K562 (cell line): Measurements from ENCODE around the gene GPR55. TPM values are rescaled to one million over a fixed set of nuclear protein-coding genes. Genes with fewer than 3 reads are reported as not detected.

Experiments used
- ATAC-seq: fragments of 200-7000 bp; cut with Tn5 transposase; 3 replicates; pipeline ENCODE4 v1.9.1; 2020; ENCODE audit warnings: moderate library complexity
- Bru-seq: library from RNA; stranded (reverse); fragments of 400-500 nt; gene quantifications from one replicate; lab custom pipeline; 2021; lab: Mats Ljungman, UMichigan
- BruChase-seq, 2 experiments: library from RNA; stranded (reverse); fragments of 400-500 nt; gene quantifications; one replicate each; lab custom pipeline; 2021; lab: Mats Ljungman, UMichigan
- BruUV-seq: library from RNA; stranded (reverse); fragments of 400-500 nt; replicated peaks from 2 replicates; lab custom pipeline; 2021; lab: Mats Ljungman, UMichigan
- CTCF ChIA-PET: fragments of 300-600 bp; formaldehyde crosslinking; extraction: SDS; loops from one replicate; lab custom pipeline; 2021; ENCODE audit warnings: low intra/inter-chr PET ratio; lab: Yijun Ruan, JAX
- POLR2A ChIA-PET: fragments of 300-600, 350-650 bp; sonication (Branson Sonifier 250); formaldehyde crosslinking; extraction: SDS; loops from one replicate; lab custom pipeline; 2021; ENCODE audit warnings: antibody characterized with exemption, inconsistent platforms; lab: Yijun Ruan, JAX
- DNase-seq, 4 experiments: peaks; one replicate each; pipeline versions ENCODE4 v3.0.0 to v3.0.0-alpha.2; 2011 to 2018; ENCODE audit warnings: low spot score in 3 of 4, mixed read lengths in 3 of 4; ENCODE audit errors: extremely low read depth in 1 of 4
- FAIRE-seq: peaks from 2 replicates; lab custom pipeline; 2011; peaks lifted over from hg19 to GRCh38; lab: Jason Lieb, UNC
- H2AFZ ChIP-seq: 2 replicates; pipeline ENCODE4 v1.6.0; 2011; ENCODE audit warnings: low read depth, low read length, control low read depth, inconsistent platforms
- H3K27ac ChIP-seq: fragments of 200-600 bp; 3 replicates; pipeline ENCODE4 v1.8.0; 2011; ENCODE audit warnings: low read depth, mild to moderate bottlenecking, control low read depth, inconsistent platforms, low read length, moderate library complexity, mixed read lengths; ENCODE audit errors: extremely low read depth
- H3K27me3 ChIP-seq, 2 experiments: fragments of 300-600 bp in 1 of 2; 2 replicates in 1 of 2; 3 replicates in 1 of 2; pipeline versions ENCODE4 v1.6.0 to v1.8.0; 2011; ENCODE audit warnings: inconsistent platforms in 2 of 2, low read length in 2 of 2, mild to moderate bottlenecking in 1 of 2, mixed read lengths in 1 of 2, moderate library complexity in 1 of 2; ENCODE audit not compliant: control insufficient read depth in 2 of 2, insufficient read depth in 2 of 2
- H3K36me3 ChIP-seq: fragments of 300-600 bp; 3 replicates; pipeline ENCODE4 v1.8.0; 2011; ENCODE audit warnings: mild to moderate bottlenecking, low read length, inconsistent platforms; ENCODE audit not compliant: control insufficient read depth, insufficient read depth
- H3K4me1 ChIP-seq, 2 experiments: fragments of 200-600 bp in 1 of 2; replicated peaks in 1 of 2; 2 replicates in 1 of 2; 3 replicates in 1 of 2; pipeline versions ENCODE4 v1.5.1 to v1.8.0; 2011; ENCODE audit warnings: inconsistent platforms in 2 of 2, low read length in 2 of 2, mild to moderate bottlenecking in 1 of 2, mixed read lengths in 1 of 2, moderate library complexity in 1 of 2; ENCODE audit not compliant: control insufficient read depth in 2 of 2, insufficient read depth in 2 of 2
- H3K4me2 ChIP-seq: 2 replicates; pipeline ENCODE4 v1.6.1; 2011; ENCODE audit warnings: low read length, control low read depth, inconsistent platforms, mixed read lengths; ENCODE audit not compliant: insufficient read depth
- H3K4me3 ChIP-seq: fragments of 200-600 bp; sonication (generic), shearing (Covaris generic); 2 replicates; pipeline ENCODE4 v1.5.1; 2016; ENCODE audit warnings: control low read depth, inconsistent platforms
- H3K79me2 ChIP-seq: fragments of 200-600 bp; 3 replicates; pipeline ENCODE4 v1.8.0; 2011; ENCODE audit warnings: low read length, inconsistent platforms; ENCODE audit not compliant: control insufficient read depth, insufficient read depth
- H3K9ac ChIP-seq, 2 experiments: 2 replicates each; pipeline versions ENCODE4 v1.6.0 to v1.6.1; 2011; ENCODE audit warnings: low read depth in 2 of 2, low read length in 2 of 2, control low read depth in 1 of 2, inconsistent platforms in 1 of 2, mild to moderate bottlenecking in 1 of 2, mixed read lengths in 1 of 2; ENCODE audit not compliant: insufficient read depth in 1 of 2
- H3K9me1 ChIP-seq: one replicate; pipeline ENCODE4 v1.6.0; 2011; ENCODE audit warnings: inconsistent platforms, mild to moderate bottlenecking, low read length, moderate library complexity; ENCODE audit not compliant: control insufficient read depth, insufficient read depth
- H3K9me3 ChIP-seq: replicated peaks from 2 replicates; pipeline ENCODE4 v1.5.1; 2011; ENCODE audit warnings: low read depth, low read length, inconsistent platforms; ENCODE audit not compliant: control insufficient read depth, insufficient read depth
- H4K20me1 ChIP-seq: replicated peaks from 2 replicates; pipeline ENCODE4 v1.6.1; 2011; ENCODE audit warnings: low read length, inconsistent platforms, mixed read lengths; ENCODE audit not compliant: control insufficient read depth, insufficient read depth
- FOXJ3 ChIP-seq: sonication (generic); formaldehyde crosslinking; IDR thresholded peaks from 2 replicates; pipeline ENCODE4 v1.4.0; 2020; ENCODE audit warnings: mild to moderate bottlenecking, missing genetic modification reagents
- HNRNPLL ChIP-seq: fragments of 200-400 bp; formaldehyde crosslinking; IDR thresholded peaks from 2 replicates; pipeline ENCODE4 v1.6.1; 2017; ENCODE audit warnings: low read length, low read depth, mild to moderate bottlenecking; ENCODE audit not compliant: poor library complexity, severe bottlenecking
- MAFG ChIP-seq: fragments of 450-650 bp; conservative IDR thresholded peaks from 2 replicates; pipeline ENCODE4 v1.6.1; 2016; ENCODE audit warnings: missing genetic modification characterization, missing compliant biosample characterization
- RAD21 ChIP-seq, 2 experiments: fragments of 250-450 bp in 1 of 2; fragments of 450-650 bp in 1 of 2; sonication (Bioruptor Pico) in 1 of 2; formaldehyde crosslinking in 1 of 2; IDR thresholded peaks in 1 of 2; conservative IDR thresholded peaks in 1 of 2; 2 replicates each; pipeline versions ENCODE4 v1.4.0 to v1.8.0; 2020 to 2022; ENCODE audit warnings: mild to moderate bottlenecking in 2 of 2, moderate library complexity in 1 of 2
- WGBS: fragments of 100-300 bp; shearing (Covaris generic); methylation state at CpG from one replicate; pipeline ENCODE4 v1.1.6; 2016; ENCODE audit warnings: low coverage, mixed read lengths; ENCODE audit not compliant: insufficient coverage; ENCODE audit errors: missing lambda C conversion rate; 5-methylcytosine and 5-hydroxymethylcytosine counted together
- in situ Hi-C: fragments of 300-500 bp; cut with MboI; formaldehyde crosslinking; loops from 4 replicates; pipeline ENCODE4 v1.15.0; 2018; ENCODE audit warnings: inconsistent platforms, mixed read lengths
- intact Hi-C: fragments of 100-400 bp; cut with micrococcal nuclease; formaldehyde crosslinking; loops from 2 replicates; pipeline ENCODE4 v1.14.2; 2022
- long read RNA-seq, 3 experiments: library from polyadenylated mRNA in 2 of 3; library from RNA in 1 of 3; unstranded in 2 of 3; stranded (forward) in 1 of 3; transcript quantifications; one replicate each; pipeline ENCODE4 v2.0.0, GENCODE V29; 2019 to 2022
- polyA minus RNA-seq, 3 experiments: library from RNA; depleted of rRNA, polyadenylated mRNA; stranded (reverse); fragments of >200 nt; gene quantifications; 2 replicates each; pipeline ENCODE4 v1.2.3, GENCODE V29; 2011
- polyA plus RNA-seq, 8 experiments: library from polyadenylated mRNA; depleted of rRNA in 4 of 8; stranded (reverse) in 5 of 8; unstranded in 3 of 8; fragments of >200 nt; fragmentation: Nextera tagmentation in 2 of 8; fragmentation: Illumina TruSeq in 1 of 8; extraction: Ambion mirVana in 2 of 8; extraction: Trizol in 1 of 8; gene quantifications; 2 replicates each; pipeline versions ENCODE4 v1.2.1 to v1.2.3, GENCODE V29; 2011 to 2014; ENCODE audit warnings: inconsistent platforms in 1 of 8, missing spikeins in 1 of 8
- total RNA-seq, 7 experiments: library from RNA; depleted of rRNA in 6 of 7; stranded (reverse); fragments of >200 nt in 6 of 7; fragmentation: Illumina TruSeq in 2 of 7; extraction: Trizol in 2 of 7; gene quantifications; 2 replicates each; pipeline versions ENCODE4 v1.2.1 to v1.2.3, GENCODE V29; 2011 to 2021; ENCODE audit warnings: low replicate concordance in 1 of 7
- TF ChIP-seq, protein P1 (sequence below), 2 experiments: fragments of 200-800 bp in 1 of 2; sonication (Bioruptor generic) in 1 of 2; sonication (generic) in 1 of 2; formaldehyde crosslinking in 1 of 2; IDR thresholded peaks in 1 of 2; conservative IDR thresholded peaks in 1 of 2; 2 replicates each; pipeline versions ENCODE4 v1.5.0 to v1.6.1; 2016 to 2020; ENCODE audit warnings: missing compliant biosample characterization in 1 of 2, missing genetic modification characterization in 1 of 2, missing genetic modification reagents in 1 of 2
- TF ChIP-seq, protein P2 (sequence below), 3 experiments: IDR thresholded peaks in 2 of 3; conservative IDR thresholded peaks in 1 of 3; 2 replicates each; pipeline ENCODE4 v1.5.1; 2011 to 2012; ENCODE audit warnings: low read length in 3 of 3, mild to moderate bottlenecking in 3 of 3, control low read depth in 2 of 3, improper control_type of control experiment in 1 of 3, inconsistent platforms in 1 of 3, low read depth in 1 of 3, mixed read lengths in 1 of 3, moderate library complexity in 1 of 3; ENCODE audit not compliant: insufficient read depth in 2 of 3

GPR55 gene, protein sequence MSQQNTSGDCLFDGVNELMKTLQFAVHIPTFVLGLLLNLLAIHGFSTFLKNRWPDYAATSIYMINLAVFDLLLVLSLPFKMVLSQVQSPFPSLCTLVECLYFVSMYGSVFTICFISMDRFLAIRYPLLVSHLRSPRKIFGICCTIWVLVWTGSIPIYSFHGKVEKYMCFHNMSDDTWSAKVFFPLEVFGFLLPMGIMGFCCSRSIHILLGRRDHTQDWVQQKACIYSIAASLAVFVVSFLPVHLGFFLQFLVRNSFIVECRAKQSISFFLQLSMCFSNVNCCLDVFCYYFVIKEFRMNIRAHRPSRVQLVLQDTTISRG
- 1.3 and 2.8 TPM in 2 replicates for total RNA-seq (2011; cell fraction: chromatin; rRNA removed; ENCODE audit: low replicate concordance)
- 2.0 and 2.2 TPM in 2 replicates for total RNA-seq (2011; cell fraction: nucleolus; rRNA removed)
- total RNA-seq (2011; cell fraction: nucleoplasm; rRNA removed), result 1.5 and 2.7 TPM in 2 replicates
- total RNA-seq (2014; rRNA removed), result 0.08 and 0.18 TPM in 2 replicates
- 0.11 and 0.16 TPM in 2 replicates for total RNA-seq (2014; rRNA removed; fragmentation: Illumina TruSeq; extraction: Trizol)
- total RNA-seq (2015; rRNA removed; fragmentation: Illumina TruSeq; extraction: Trizol), result 0.34 and 0.36 TPM in 2 replicates
- 0.07 and 0.18 TPM in 2 replicates for total RNA-seq (2021)
- 0.32 and 0.49 TPM in 2 replicates for polyA plus RNA-seq (2011; rRNA removed)
- 0.34 and 0.49 TPM in 2 replicates for polyA plus RNA-seq (2011; cell fraction: cytosol; rRNA removed)
- polyA plus RNA-seq (2011; cell fraction: nucleus; rRNA removed), result 0.95 and 1.7 TPM in 2 replicates
- 1.2 and 1.4 TPM in 2 replicates for polyA plus RNA-seq (2012)
- 0.16 and 0.19 TPM in 2 replicates for polyA plus RNA-seq (2014; fragmentation: Illumina TruSeq; extraction: Trizol)
- polyA plus RNA-seq (2014; fragmentation: Nextera tagmentation; extraction: Ambion mirVana), result under 1 TPM; 0.27 to 0.34 TPM
- polyA plus RNA-seq (2014; rRNA removed), result 0.36 and 0.73 TPM in 2 replicates
- polyA minus RNA-seq (2011; rRNA and poly(A)+ RNA removed), result 0.45 and 0.46 TPM in 2 replicates
- polyA minus RNA-seq (2011; cell fraction: cytosol; rRNA and poly(A)+ RNA removed), result not detected in 2 replicates
- 1.00 and 1.1 TPM in 2 replicates for polyA minus RNA-seq (2011; cell fraction: nucleus; rRNA and poly(A)+ RNA removed)
- percentile 21 among the genes with signal in this experiment for Bru-seq, nascent RNA
- percentile 2 among the genes with signal in this experiment for BruChase-seq, experiment 1, labeled RNA remaining after a 2-hour chase
- percentile 4 among the genes with signal in this experiment for BruChase-seq, experiment 2, labeled RNA remaining after a 6-hour chase
- long read RNA-seq, experiment 1, result 0 reads
- long read RNA-seq, experiment 2, result 0 reads
- long read RNA-seq, experiment 3, result 0 reads

DNA sequence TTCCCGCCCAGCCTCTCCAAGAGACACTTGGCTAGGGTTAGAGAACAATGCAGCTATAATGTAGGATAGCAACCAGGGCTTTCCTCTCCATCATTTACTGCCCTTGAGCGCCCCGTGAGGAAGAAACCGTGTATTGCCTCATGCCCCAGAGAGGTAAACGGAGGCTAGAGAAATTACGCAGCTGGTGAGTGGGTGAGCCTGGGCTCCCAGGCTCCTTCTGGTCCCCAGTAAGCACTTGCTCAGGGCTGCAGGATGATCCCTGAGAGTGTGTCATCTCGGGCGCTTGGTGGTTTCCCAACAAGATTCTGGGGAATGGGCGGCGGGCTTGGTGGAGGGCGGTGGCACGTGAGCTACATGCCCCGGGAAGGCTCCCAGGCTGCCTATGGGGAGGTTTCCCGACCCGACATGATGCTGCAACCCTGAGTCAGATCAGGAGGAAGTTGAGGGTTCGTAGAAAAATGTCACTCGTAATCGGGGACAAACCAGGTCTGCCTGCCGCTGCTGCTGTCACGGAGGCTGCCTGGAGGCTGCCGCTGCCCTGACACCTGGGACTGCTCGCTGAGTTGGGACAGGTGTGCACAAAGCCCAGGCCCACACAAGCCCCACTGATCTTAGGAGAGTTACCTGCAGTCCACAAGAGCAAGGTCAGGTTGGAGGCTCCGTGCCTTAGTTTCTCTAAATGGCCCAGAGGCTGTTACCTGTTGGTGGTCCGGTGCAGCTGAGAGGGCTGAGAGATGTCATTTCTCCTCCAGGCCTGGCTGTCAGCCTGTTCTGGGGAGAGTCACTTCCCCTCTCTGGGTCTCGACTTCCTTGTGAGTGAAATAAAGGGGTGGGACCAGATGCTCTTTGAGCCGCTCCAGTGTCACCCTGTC lies at the start of gene GPR55:
GPR55 (minus strand) TSS at position 773 of the 872 bp plus-strand sequence. CDS start 14,280 bp downstream, outside the sequence.
- CTCF ChIA-PET, result interaction anchor here (0.6 kb wide), 1 partner anchor 45 kb away, joined by 4 read pairs; no protein-coding TSS in a partner anchor
- no TSS peak for BruUV-seq
- no peaks in the 10 kb centered on the region for H4K20me1 ChIP-seq
- H3K27me3 ChIP-seq, result peaks cover 0 to 44% of the 10 kb centered on the region in 2 experiments; a peak in 4 of 5 replicates
- H3K27ac ChIP-seq, result no peak within 1 kb of the TSS
- no peak within 1 kb of the TSS for H3K4me3 ChIP-seq
- H3K36me3 ChIP-seq, result no peaks in the 10 kb centered on the region
- H3K4me2 ChIP-seq, result no peak within 1 kb of the TSS
- no peak within 1 kb of the TSS for H2AFZ ChIP-seq
- POLR2A ChIA-PET, result interaction anchor here (0.6 kb wide), 1 partner anchor 1653 kb away, joined by 3 read pairs; no protein-coding TSS in a partner anchor
- intact Hi-C loops, result loop anchor here (5.0 kb wide), 1 partner anchor 63 kb away; no protein-coding TSS in a partner anchor
- TF ChIP-seq MAFG (tag) (no peak), HNRNPLL (no peak), RAD21 (CRISPR knock-in tag; conservative IDR thresholded peaks at IDR 0.05 in 1 of 2, IDR thresholded peaks at IDR 0.05 in 1 of 2) (peak in 1 of 2 experiments; percentile 39; a peak in 2 of 4 replicates), FOXJ3 (CRISPR knock-in tag) (no peak)
- TF ChIP-seq, protein P1, sequence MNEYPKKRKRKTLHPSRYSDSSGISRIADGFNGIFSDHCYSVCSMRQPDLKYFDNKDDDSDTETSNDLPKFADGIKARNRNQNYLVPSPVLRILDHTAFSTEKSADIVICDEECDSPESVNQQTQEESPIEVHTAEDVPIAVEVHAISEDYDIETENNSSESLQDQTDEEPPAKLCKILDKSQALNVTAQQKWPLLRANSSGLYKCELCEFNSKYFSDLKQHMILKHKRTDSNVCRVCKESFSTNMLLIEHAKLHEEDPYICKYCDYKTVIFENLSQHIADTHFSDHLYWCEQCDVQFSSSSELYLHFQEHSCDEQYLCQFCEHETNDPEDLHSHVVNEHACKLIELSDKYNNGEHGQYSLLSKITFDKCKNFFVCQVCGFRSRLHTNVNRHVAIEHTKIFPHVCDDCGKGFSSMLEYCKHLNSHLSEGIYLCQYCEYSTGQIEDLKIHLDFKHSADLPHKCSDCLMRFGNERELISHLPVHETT (CRISPR knock-in tag; conservative IDR thresholded peaks at IDR 0.05 in 1 of 2, IDR thresholded peaks at IDR 0.05 in 1 of 2), result no peak
- TF ChIP-seq, protein P2, sequence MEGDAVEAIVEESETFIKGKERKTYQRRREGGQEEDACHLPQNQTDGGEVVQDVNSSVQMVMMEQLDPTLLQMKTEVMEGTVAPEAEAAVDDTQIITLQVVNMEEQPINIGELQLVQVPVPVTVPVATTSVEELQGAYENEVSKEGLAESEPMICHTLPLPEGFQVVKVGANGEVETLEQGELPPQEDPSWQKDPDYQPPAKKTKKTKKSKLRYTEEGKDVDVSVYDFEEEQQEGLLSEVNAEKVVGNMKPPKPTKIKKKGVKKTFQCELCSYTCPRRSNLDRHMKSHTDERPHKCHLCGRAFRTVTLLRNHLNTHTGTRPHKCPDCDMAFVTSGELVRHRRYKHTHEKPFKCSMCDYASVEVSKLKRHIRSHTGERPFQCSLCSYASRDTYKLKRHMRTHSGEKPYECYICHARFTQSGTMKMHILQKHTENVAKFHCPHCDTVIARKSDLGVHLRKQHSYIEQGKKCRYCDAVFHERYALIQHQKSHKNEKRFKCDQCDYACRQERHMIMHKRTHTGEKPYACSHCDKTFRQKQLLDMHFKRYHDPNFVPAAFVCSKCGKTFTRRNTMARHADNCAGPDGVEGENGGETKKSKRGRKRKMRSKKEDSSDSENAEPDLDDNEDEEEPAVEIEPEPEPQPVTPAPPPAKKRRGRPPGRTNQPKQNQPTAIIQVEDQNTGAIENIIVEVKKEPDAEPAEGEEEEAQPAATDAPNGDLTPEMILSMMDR (IDR thresholded peaks at IDR 0.05 in 2 of 3, conservative IDR thresholded peaks at IDR 0.05 in 1 of 3; ENCODE audit: insufficient read depth in 2 of 3, low read depth in 1 of 3, low read length in 3 of 3), result peak; percentile 40 to 50 (median 42); a peak in 5 of 6 replicates
- ATAC-seq (peak; percentile 69), FAIRE-seq (no peak), DNase-seq (peak; percentile 26 to 53 (median 46))
- H3K9ac ChIP-seq, result peak within 1 kb of the TSS in 1 of 2 experiments; percentile 35; a peak in 2 of 4 replicates
- 15% methylated on average over 17 of the region's 26 CpGs for WGBS
- no peaks in the 10 kb centered on the region for H3K9me3 ChIP-seq
- H3K79me2 ChIP-seq, result no peaks in the 10 kb centered on the region
- peaks cover 0 to 5% of the 10 kb centered on the region in 2 experiments; a peak in 2 of 5 replicates for H3K4me1 ChIP-seq
- no peaks in the 10 kb centered on the region for H3K9me1 ChIP-seq
- in situ Hi-C loops, result no loop called here
